Kidney epithelial cell (primary cell): ENCODE results near the gene TRIP13. TPM values are rescaled to one million over a fixed set of nuclear protein-coding genes. Genes with fewer than 3 reads are reported as not detected.

ENCODE experiments used
- DNase-seq: peaks from one replicate; pipeline ENCODE4 v3.0.0-alpha.2; 2010; ENCODE audit warnings: low read depth
- H3K27me3 ChIP-seq: 2 replicates; pipeline ENCODE4 v1.6.0; 2011; ENCODE audit warnings: low read length; ENCODE audit not compliant: control insufficient read depth, insufficient read depth
- H3K36me3 ChIP-seq: 2 replicates; pipeline ENCODE4 v1.5.1; 2011; ENCODE audit warnings: low read length; ENCODE audit not compliant: control insufficient read depth, insufficient read depth
- H3K4me3 ChIP-seq: 2 replicates; pipeline ENCODE4 v1.5.1; 2011; ENCODE audit warnings: low read depth, mild to moderate bottlenecking, control low read depth, low read length
- CTCF ChIP-seq: IDR thresholded peaks from 2 replicates; pipeline ENCODE4 v1.5.1; 2011; ENCODE audit warnings: mild to moderate bottlenecking, moderate library complexity, low read length, control low read depth, inconsistent platforms; ENCODE audit not compliant: insufficient read depth, poor library complexity, severe bottlenecking
- total RNA-seq: library from RNA; depleted of rRNA; stranded (reverse); fragments of >200 nt; gene quantifications from 2 replicates; pipeline ENCODE4 v1.2.3, GENCODE V29; 2015

Gene TRIP13
- total RNA-seq, 1 donor from 2014 or later = 7.4 TPM

- Histone ChIP-seq H3K4me3 (no peak overlapping the region), H3K36me3 (no peaks in the 10 kb centered on the region), H3K27me3 (peaks cover 55% of the 10 kb centered on the region)
- no peak for DNase-seq
- TF ChIP-seq CTCF = no peak
These were observed 73.1 kb downstream of the TRIP13 start for GRCh38 chr5:965604-966344.

GRCh38 chr5:966345-966710 lies 73.6 kb downstream of the TRIP13 start:
- TF ChIP-seq CTCF = no peak
- Histone ChIP-seq H3K4me3 (no peak overlapping the region), H3K36me3 (no peaks in the 10 kb centered on the region), H3K27me3 (peaks cover 50% of the 10 kb centered on the region)
- no peak for DNase-seq

GRCh38 chr5:966941-967340 lies 74.3 kb downstream of the TRIP13 start:
- no peak for DNase-seq
- Histone ChIP-seq H3K27me3 (peaks cover 46% of the 10 kb centered on the region), H3K4me3 (no peak overlapping the region), H3K36me3 (no peaks in the 10 kb centered on the region)
- no peak for TF ChIP-seq CTCF

Other genes with a start within 250 kb of the TRIP13 start
- 1.9 and 2.5 TPM in 2 replicates for gene TPPP, start 199.5 kb upstream of the TRIP13 start, total RNA-seq
- gene ZDHHC11B, start 108.2 kb upstream of the TRIP13 start, total RNA-seq = 0.25 and 0.55 TPM in 2 replicates
- 0.68 and 1.3 TPM in 2 replicates for gene ZDHHC11, start 41.9 kb upstream of the TRIP13 start, total RNA-seq
- 47.3 and 47.9 TPM in 2 replicates for gene BRD9, start 83 bp upstream of the TRIP13 start, total RNA-seq
- gene NKD2, start 115.9 kb downstream of the TRIP13 start, total RNA-seq = 1.0 and 1.7 TPM in 2 replicates
- 50.3 and 63.3 TPM in 2 replicates for gene SLC12A7, start 219.2 kb downstream of the TRIP13 start, total RNA-seq